Suprapubic skin (tissue), 4 donors: ENCODE data around the gene MMD. TPM values are rescaled to one million over a fixed set of nuclear protein-coding genes. Genes with fewer than 3 reads are reported as not detected.
"Not testable (repeated sequence)": the region's sequence is repeated elsewhere in the genome, so short reads cannot be mapped to it uniquely, and the experiment has no call there.

Source experiments
- DNase-seq, 2 donors: peaks; one replicate each; pipeline ENCODE4 v3.0.0-alpha.2; 2019; ENCODE audit warnings: low spot score in 2 of 2
- H3K27ac ChIP-seq: fragments of 200-600 bp; sonication (generic); one replicate; pipeline ENCODE4 v1.5.1; 2019
- H3K27me3 ChIP-seq: fragments of 200-600 bp; sonication (generic); one replicate; pipeline ENCODE4 v1.5.1; 2019
- H3K36me3 ChIP-seq: fragments of 200-600 bp; sonication (generic); one replicate; pipeline ENCODE4 v1.5.1; 2019
- H3K4me1 ChIP-seq: fragments of 200-600 bp; sonication (generic); one replicate; pipeline ENCODE4 v1.5.1; 2019
- H3K4me3 ChIP-seq: fragments of 200-600 bp; sonication (generic); one replicate; pipeline ENCODE4 v1.5.1; 2019; ENCODE audit warnings: mild to moderate bottlenecking
- H3K9me3 ChIP-seq: fragments of 200-600 bp; sonication (generic); one replicate; pipeline ENCODE4 v1.5.1; 2019
- EP300 ChIP-seq: sonication (generic); formaldehyde crosslinking; IDR thresholded peaks from one replicate; pipeline ENCODE4 v1.6.1; 2017; ENCODE audit warnings: antibody characterized with exemption
- POLR2A ChIP-seq, 2 donors: fragments of 450-650 bp; IDR thresholded peaks; one replicate each; pipeline ENCODE4 v1.6.1; 2017; ENCODE audit warnings: antibody characterized with exemption in 2 of 2, mild to moderate bottlenecking in 2 of 2, moderate library complexity in 2 of 2
- POLR2AphosphoS5 ChIP-seq, 3 donors: sonication (generic); formaldehyde crosslinking; IDR thresholded peaks; one replicate each; pipeline ENCODE4 v1.6.1; 2017; ENCODE audit warnings: antibody characterized with exemption in 3 of 3
- WGBS: methylation state at CpG from one replicate; pipeline ENCODE4 v1.1.5; 2018; 5-methylcytosine and 5-hydroxymethylcytosine counted together
- total RNA-seq, 4 donors: library from RNA; depleted of rRNA; stranded (reverse); fragments of >200 nt; gene quantifications; one replicate each; pipeline ENCODE4 v1.1.0, GENCODE V29; 2016
- TF ChIP-seq, protein P1 (sequence below), 2 donors: fragments of 200-600 bp in 1 of 2; fragments of 450-650 bp in 1 of 2; sonication (generic) in 1 of 2; IDR thresholded peaks; one replicate each; pipeline ENCODE4 v1.5.1; 2016 to 2019; ENCODE audit warnings: antibody characterized with exemption in 2 of 2, mild to moderate bottlenecking in 1 of 2, moderate library complexity in 1 of 2

Gene MMD
- total RNA-seq, 4 donors from 2014 or later = 7.8 to 14.1 (median 9.4) TPM

- no peaks in the 10 kb centered on the region for H3K36me3 ChIP-seq
- TF ChIP-seq POLR2AphosphoS5 (IDR thresholded peaks at IDR 0.05) (no peak), EP300 (no peak), POLR2A (IDR thresholded peaks at IDR 0.05) (no peak)
- TF ChIP-seq, protein P1, sequence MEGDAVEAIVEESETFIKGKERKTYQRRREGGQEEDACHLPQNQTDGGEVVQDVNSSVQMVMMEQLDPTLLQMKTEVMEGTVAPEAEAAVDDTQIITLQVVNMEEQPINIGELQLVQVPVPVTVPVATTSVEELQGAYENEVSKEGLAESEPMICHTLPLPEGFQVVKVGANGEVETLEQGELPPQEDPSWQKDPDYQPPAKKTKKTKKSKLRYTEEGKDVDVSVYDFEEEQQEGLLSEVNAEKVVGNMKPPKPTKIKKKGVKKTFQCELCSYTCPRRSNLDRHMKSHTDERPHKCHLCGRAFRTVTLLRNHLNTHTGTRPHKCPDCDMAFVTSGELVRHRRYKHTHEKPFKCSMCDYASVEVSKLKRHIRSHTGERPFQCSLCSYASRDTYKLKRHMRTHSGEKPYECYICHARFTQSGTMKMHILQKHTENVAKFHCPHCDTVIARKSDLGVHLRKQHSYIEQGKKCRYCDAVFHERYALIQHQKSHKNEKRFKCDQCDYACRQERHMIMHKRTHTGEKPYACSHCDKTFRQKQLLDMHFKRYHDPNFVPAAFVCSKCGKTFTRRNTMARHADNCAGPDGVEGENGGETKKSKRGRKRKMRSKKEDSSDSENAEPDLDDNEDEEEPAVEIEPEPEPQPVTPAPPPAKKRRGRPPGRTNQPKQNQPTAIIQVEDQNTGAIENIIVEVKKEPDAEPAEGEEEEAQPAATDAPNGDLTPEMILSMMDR (IDR thresholded peaks at IDR 0.05) = no peak
- H3K27ac ChIP-seq = no peak overlapping the region
- no peak overlapping the region for H3K4me3 ChIP-seq
- DNase-seq = no peak
- H3K9me3 ChIP-seq = no peaks in the 10 kb centered on the region
- peaks cover 18% of the 10 kb centered on the region for H3K4me1 ChIP-seq
- no peaks in the 10 kb centered on the region for H3K27me3 ChIP-seq
- 78% methylated on average over 4 of the region's 4 CpGs for WGBS
Observed at GRCh38 chr17:55430541-55431288, 9.1 kb upstream of the MMD start.

- 96% methylated on average over 2 of the region's 2 CpGs for WGBS
- H3K27me3 ChIP-seq = peaks cover 5% of the 10 kb centered on the region
- no peaks in the 10 kb centered on the region for H3K9me3 ChIP-seq
- no peak overlapping the region for H3K4me3 ChIP-seq
- peaks cover 1% of the 10 kb centered on the region for H3K4me1 ChIP-seq
- H3K36me3 ChIP-seq = no peaks in the 10 kb centered on the region
- DNase-seq = no peak
- TF ChIP-seq POLR2AphosphoS5 (IDR thresholded peaks at IDR 0.05) (no peak), POLR2A (IDR thresholded peaks at IDR 0.05) (no peak), EP300 (no peak)
- TF ChIP-seq, protein P1 (IDR thresholded peaks at IDR 0.05) = no peak
- H3K27ac ChIP-seq = no peak overlapping the region
Observed at GRCh38 chr17:55427587-55427882, 5.9 kb upstream of the MMD start.

DNA sequence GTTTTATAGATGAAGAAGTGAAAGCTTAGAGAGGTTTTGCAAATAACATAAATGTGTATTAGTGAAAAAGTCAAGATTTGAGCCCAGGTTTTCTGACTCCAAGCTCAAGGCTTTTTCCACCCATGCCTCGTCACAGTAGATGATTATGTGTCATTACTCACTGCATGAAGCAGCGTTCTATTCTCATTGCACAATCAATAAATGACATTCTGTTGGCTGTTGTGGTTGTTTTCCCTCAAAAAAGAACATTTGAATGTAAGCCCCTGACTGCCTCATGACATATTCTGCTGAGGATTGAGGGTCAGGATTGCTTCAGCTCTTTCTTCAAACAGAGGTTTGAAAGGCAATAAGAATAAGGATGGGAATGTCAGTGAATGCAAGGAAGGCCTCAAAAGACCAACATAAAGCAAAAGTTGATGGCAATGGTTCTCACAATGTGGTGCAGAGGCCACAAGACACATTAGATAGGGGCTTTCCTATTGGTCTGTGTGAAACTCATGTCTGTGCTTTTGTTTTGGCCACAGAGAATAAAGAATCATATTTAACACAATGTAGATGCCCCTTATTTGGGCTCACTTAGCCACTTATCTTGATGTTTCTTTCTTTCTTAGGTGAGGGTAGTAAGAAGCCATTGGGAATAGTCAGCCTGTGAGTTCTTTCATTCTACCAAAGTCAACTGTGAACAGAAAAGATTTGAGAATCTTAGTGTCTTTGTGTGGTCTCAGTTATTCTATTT lies 5.4 kb upstream of the MMD start:
- TF ChIP-seq EP300 (no peak), POLR2AphosphoS5 (IDR thresholded peaks at IDR 0.05) (peak in 1 of 3 donors; percentile 41), POLR2A (IDR thresholded peaks at IDR 0.05) (no peak)
- no peak for DNase-seq
- WGBS = 42% methylated on average over 2 of the region's 2 CpGs
- Histone ChIP-seq H3K9me3 (no peaks in the 10 kb centered on the region), H3K27me3 (peaks cover 5% of the 10 kb centered on the region), H3K27ac (peak overlapping the region; percentile 50), H3K4me3 (no peak overlapping the region), H3K36me3 (no peaks in the 10 kb centered on the region), H3K4me1 (peaks cover 5% of the 10 kb centered on the region)

DNA sequence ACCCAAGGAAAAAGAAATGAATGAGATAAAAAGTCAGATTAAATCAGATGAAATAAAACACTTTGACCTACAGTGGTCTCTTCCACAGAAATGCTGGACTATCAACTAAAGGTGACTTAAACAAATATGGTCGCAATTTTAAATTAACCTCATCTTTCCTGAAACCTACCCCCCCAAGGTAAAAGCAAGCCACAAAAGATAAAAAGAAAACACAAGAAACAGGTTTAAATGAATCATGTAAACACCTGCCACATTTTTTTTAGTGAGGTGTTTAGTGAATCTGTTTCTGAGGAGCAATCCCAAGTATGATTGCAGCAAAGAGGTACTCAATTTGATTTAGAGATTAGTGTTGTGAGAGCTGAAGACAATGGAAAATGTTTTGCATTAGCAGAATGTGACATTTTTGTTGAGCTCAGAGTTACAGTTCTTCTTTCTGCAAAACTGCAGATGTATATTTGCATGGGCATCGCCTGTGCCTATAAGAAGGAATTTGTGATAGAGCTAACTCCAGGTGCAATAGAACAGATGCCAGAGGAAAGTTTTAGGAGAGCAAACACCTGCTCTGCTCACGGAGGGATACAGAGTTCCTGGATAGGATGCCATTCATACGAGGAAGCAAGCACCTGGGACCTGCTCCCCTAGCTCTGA lies 3.4 kb upstream of the MMD start:
- no peak overlapping the region for H3K27ac ChIP-seq
- no peak for DNase-seq
- H3K9me3 ChIP-seq = no peaks in the 10 kb centered on the region
- H3K4me1 ChIP-seq = peaks cover 19% of the 10 kb centered on the region
- TF ChIP-seq EP300 = no peak
- TF ChIP-seq, protein P1 (IDR thresholded peaks at IDR 0.05) = no peak
- TF ChIP-seq POLR2AphosphoS5 (IDR thresholded peaks at IDR 0.05) = no peak
- no peak for TF ChIP-seq POLR2A (IDR thresholded peaks at IDR 0.05)
- 62% methylated on average over 4 of the region's 4 CpGs for WGBS
- H3K36me3 ChIP-seq = no peaks in the 10 kb centered on the region
- peaks cover 5% of the 10 kb centered on the region for H3K27me3 ChIP-seq
- no peak overlapping the region for H3K4me3 ChIP-seq

DNA sequence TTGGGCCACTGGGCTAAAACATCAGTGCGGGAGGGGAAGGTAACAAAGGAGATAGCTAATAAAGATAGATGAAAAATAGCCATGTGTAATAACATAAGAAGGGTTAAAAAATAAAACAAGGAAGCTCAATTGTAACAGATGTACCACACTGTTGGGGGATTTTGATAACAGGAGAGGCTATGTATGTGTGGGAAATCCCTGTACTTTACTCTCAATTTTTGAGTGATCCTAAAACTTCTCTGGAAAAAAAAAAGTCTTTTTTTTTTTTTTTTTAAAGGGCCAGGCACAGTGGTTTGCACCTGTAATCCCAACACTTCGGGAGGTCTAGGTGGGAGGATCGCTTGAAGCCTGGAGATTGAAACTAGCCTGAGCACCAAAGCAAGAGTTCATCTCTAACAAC lies 1.9 kb upstream of the MMD start:
- TF ChIP-seq, protein P1 (IDR thresholded peaks at IDR 0.05) = no peak
- TF ChIP-seq EP300 (no peak), POLR2A (IDR thresholded peaks at IDR 0.05) (no peak), POLR2AphosphoS5 (IDR thresholded peaks at IDR 0.05) (no peak)

DNA sequence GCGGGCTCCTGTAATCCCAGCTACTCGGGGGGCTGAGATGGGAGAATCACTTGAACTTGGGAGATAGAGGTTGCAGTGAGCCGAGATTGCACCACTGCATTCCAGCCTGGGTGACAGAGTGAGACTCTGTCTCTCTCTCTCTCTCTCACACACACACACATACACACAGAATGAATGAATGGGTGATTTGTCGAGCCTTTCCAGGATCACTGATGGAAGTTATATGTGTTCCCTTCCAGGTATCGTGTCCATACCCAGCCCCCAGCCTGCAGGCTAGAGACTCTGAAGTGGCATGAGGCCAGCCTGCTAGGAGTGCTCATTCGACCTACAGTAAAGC lies 1.2 kb upstream of the MMD start:
- H3K27me3 ChIP-seq, H3K9me3 ChIP-seq, H3K4me3 ChIP-seq, DNase-seq, H3K36me3 ChIP-seq, H3K27ac ChIP-seq: not testable (repeated sequence)
- 71% methylated on average over 6 of the region's 6 CpGs for WGBS
- H3K4me1 ChIP-seq = peaks cover 22% of the 10 kb centered on the region

More for the DNA sequence above, 1.9 kb upstream of the MMD start:
- Histone ChIP-seq H3K4me3 (no peak overlapping the region), H3K36me3 (no peaks in the 10 kb centered on the region), H3K4me1 (peaks cover 22% of the 10 kb centered on the region), H3K27me3 (peaks cover 5% of the 10 kb centered on the region), H3K27ac (no peak overlapping the region), H3K9me3 (no peaks in the 10 kb centered on the region)
- DNase-seq = no peak
- 80% methylated on average over 3 of the region's 3 CpGs for WGBS
